ENCODE results near the gene RSRC1. TPM values are rescaled to one million over a fixed set of nuclear protein-coding genes. Genes with fewer than 3 reads are reported as not detected.

The RSRC1 gene
- total and polyA plus RNA-seq, 2 of the 13 experiments (the other 11 are each of a cell fraction or from before 2014, with no cell fraction given): 4.9 to 63.0 TPM

GRCh38 chr3:158479051-158479450 is 369.2 kb downstream of the RSRC1 start:
- H4K20me1 ChIP-seq (ENCODE audit: insufficient read depth, low read length): no peaks in the 10 kb centered on the region
- in situ Hi-C loops (cut with HindIII; ENCODE audit: extremely low pct_ligation_motif_present, low pct_unique_long_range_greater_than_20kb): no loop called here
- no peak overlapping the region for H3K9ac ChIP-seq (ENCODE audit: insufficient read depth, low read depth, low read length)
- H3K9me3 ChIP-seq (ENCODE audit: low read length): no peaks in the 10 kb centered on the region
- BruUV-seq (replicated peaks): no TSS peak
- H3K4me2 ChIP-seq (ENCODE audit: low read depth, low read length): no peak overlapping the region
- ChIA-PET CTCF (ENCODE audit: low intra/inter-chr PET ratio, low total read pairs) (no interaction called here), POLR2A (no interaction called here)
- no peaks in the 10 kb centered on the region for H3K79me2 ChIP-seq (ENCODE audit: insufficient read depth, low read length)
- H3K4me1 ChIP-seq (ENCODE audit: insufficient read depth, low read length): no peaks in the 10 kb centered on the region
- intact Hi-C loops (cut with micrococcal nuclease; ENCODE audit: unreplicated experiment): loop anchor here (2.0 kb wide), 1 partner anchor 22 kb away; no protein-coding TSS in a partner anchor
- no peak for ATAC-seq
- no peak overlapping the region for H3K27ac ChIP-seq (ENCODE audit: extremely low read length, insufficient read depth, low read length)
- H3K36me3 ChIP-seq (replicated peaks in 1 of 2; ENCODE audit: control insufficient read depth in 1 of 2, insufficient read depth in 2 of 2, low read length in 2 of 2): no peaks in the 10 kb centered on the region
- no peaks in the 10 kb centered on the region for H3K27me3 ChIP-seq (ENCODE audit: control insufficient read depth in 1 of 2, insufficient read depth in 2 of 2, low read length in 2 of 2)
- WGBS (ENCODE audit: low lambda C conversion rate): 94% methylated on average over 2 of the region's 2 CpGs
- no peak for FAIRE-seq
- H2AFZ ChIP-seq (ENCODE audit: low read length): no peak overlapping the region
- TF ChIP-seq HIVEP1 (CRISPR knock-in tag; IDR thresholded peaks at IDR 0.05) (no peak), ZNF20 (CRISPR knock-in tag; IDR thresholded peaks at IDR 0.05) (no peak), BHLHE40 (IDR thresholded peaks at IDR 0.05; ENCODE audit: low read length) (no peak), ZBTB49 (CRISPR knock-in tag; IDR thresholded peaks at IDR 0.05; ENCODE audit: borderline replicate concordance) (no peak), HMGA1 (CRISPR knock-in tag; conservative IDR thresholded peaks at IDR 0.05) (no peak), ZNF556 (CRISPR knock-in tag; IDR thresholded peaks at IDR 0.05; ENCODE audit: borderline replicate concordance) (no peak), ZSCAN31 (CRISPR knock-in tag; IDR thresholded peaks at IDR 0.05; ENCODE audit: low read depth) (no peak), SUZ12 (IDR thresholded peaks at IDR 0.05; ENCODE audit: low read depth, low read length) (no peak)
- TF ChIP-seq, protein P1, sequence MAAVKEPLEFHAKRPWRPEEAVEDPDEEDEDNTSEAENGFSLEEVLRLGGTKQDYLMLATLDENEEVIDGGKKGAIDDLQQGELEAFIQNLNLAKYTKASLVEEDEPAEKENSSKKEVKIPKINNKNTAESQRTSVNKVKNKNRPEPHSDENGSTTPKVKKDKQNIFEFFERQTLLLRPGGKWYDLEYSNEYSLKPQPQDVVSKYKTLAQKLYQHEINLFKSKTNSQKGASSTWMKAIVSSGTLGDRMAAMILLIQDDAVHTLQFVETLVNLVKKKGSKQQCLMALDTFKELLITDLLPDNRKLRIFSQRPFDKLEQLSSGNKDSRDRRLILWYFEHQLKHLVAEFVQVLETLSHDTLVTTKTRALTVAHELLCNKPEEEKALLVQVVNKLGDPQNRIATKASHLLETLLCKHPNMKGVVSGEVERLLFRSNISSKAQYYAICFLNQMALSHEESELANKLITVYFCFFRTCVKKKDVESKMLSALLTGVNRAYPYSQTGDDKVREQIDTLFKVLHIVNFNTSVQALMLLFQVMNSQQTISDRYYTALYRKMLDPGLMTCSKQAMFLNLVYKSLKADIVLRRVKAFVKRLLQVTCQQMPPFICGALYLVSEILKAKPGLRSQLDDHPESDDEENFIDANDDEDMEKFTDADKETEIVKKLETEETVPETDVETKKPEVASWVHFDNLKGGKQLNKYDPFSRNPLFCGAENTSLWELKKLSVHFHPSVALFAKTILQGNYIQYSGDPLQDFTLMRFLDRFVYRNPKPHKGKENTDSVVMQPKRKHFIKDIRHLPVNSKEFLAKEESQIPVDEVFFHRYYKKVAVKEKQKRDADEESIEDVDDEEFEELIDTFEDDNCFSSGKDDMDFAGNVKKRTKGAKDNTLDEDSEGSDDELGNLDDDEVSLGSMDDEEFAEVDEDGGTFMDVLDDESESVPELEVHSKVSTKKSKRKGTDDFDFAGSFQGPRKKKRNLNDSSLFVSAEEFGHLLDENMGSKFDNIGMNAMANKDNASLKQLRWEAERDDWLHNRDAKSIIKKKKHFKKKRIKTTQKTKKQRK (IDR thresholded peaks at IDR 0.05; ENCODE audit: low read length): no peak
- no peak for DNase-seq (ENCODE audit: low spot score)
- no peak overlapping the region for H3K4me3 ChIP-seq (replicated peaks in 1 of 3; ENCODE audit: insufficient read depth in 1 of 3, low read depth in 2 of 3, low read length in 3 of 3)

Measured in HepG2 (cell line).